Esophagus muscularis mucosa (tissue), 3 donors: ENCODE data around the gene RENBP.

ENCODE experiments used
- POLR2A ChIP-seq: fragments of 450-650 bp; IDR thresholded peaks from one replicate; pipeline ENCODE4 v1.6.1; 2017; ENCODE audit warnings: antibody characterized with exemption, moderate library complexity, mild to moderate bottlenecking, low read depth
- POLR2AphosphoS5 ChIP-seq, 2 donors: sonication (generic); formaldehyde crosslinking; IDR thresholded peaks; one replicate each; pipeline ENCODE4 v1.6.1; 2017; ENCODE audit warnings: antibody characterized with exemption in 2 of 2
- TF ChIP-seq, protein P1 (sequence below), 3 experiments: fragments of 200-600 bp in 2 of 3; fragments of 450-650 bp in 1 of 3; sonication (generic) in 2 of 3; IDR thresholded peaks; one replicate each; pipeline ENCODE4 v1.5.1; 2017 to 2019; ENCODE audit warnings: antibody characterized with exemption in 3 of 3, mild to moderate bottlenecking in 2 of 3, moderate library complexity in 1 of 3

GRCh38 chrX:153951683-153952372 lies 7.4 kb upstream of the RENBP start:
- TF ChIP-seq, protein P1, sequence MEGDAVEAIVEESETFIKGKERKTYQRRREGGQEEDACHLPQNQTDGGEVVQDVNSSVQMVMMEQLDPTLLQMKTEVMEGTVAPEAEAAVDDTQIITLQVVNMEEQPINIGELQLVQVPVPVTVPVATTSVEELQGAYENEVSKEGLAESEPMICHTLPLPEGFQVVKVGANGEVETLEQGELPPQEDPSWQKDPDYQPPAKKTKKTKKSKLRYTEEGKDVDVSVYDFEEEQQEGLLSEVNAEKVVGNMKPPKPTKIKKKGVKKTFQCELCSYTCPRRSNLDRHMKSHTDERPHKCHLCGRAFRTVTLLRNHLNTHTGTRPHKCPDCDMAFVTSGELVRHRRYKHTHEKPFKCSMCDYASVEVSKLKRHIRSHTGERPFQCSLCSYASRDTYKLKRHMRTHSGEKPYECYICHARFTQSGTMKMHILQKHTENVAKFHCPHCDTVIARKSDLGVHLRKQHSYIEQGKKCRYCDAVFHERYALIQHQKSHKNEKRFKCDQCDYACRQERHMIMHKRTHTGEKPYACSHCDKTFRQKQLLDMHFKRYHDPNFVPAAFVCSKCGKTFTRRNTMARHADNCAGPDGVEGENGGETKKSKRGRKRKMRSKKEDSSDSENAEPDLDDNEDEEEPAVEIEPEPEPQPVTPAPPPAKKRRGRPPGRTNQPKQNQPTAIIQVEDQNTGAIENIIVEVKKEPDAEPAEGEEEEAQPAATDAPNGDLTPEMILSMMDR (IDR thresholded peaks at IDR 0.05): no peak
- TF ChIP-seq POLR2A (no peak), POLR2AphosphoS5 (IDR thresholded peaks at IDR 0.05) (no peak)
